HEK293 (cell line): ENCODE measurements around the gene CREB5.

Experiments used
- CTCF ChIP-seq: fragments of 450-650 bp; formaldehyde crosslinking; IDR thresholded peaks from 2 replicates; pipeline ENCODE4 v1.5.1; 2016; ENCODE audit warnings: missing biosample characterization, missing genetic modification characterization
- REPIN1 ChIP-seq: fragments of 450-650 bp; formaldehyde crosslinking; IDR thresholded peaks from 2 replicates; pipeline ENCODE4 v1.5.1; 2017; ENCODE audit warnings: missing biosample characterization, missing genetic modification characterization, low read depth
- ZNF19 ChIP-seq: fragments of 450-650 bp; formaldehyde crosslinking; IDR thresholded peaks from 2 replicates; pipeline ENCODE4; 2016; ENCODE audit warnings: missing biosample characterization, missing genetic modification characterization, low read depth
- ZNF660 ChIP-seq: fragments of 450-650 bp; IDR thresholded peaks from 2 replicates; pipeline ENCODE4 v1.5.1; 2018; ENCODE audit warnings: missing biosample characterization, mild to moderate bottlenecking, missing genetic modification characterization

GRCh38 chr7:28671526-28671925 lies 259.2 kb downstream of the CREB5 start:
- TF ChIP-seq ZNF19, result no peak
- TF ChIP-seq CTCF (tag by site-specific recombination), result no peak
- TF ChIP-seq ZNF660, result no peak
- TF ChIP-seq REPIN1 (tag by site-specific recombination), result no peak
